PC-9 (cell line): ENCODE data around the gene ATN1. TPM values are rescaled to one million over a fixed set of nuclear protein-coding genes. Genes with fewer than 3 reads are reported as not detected.
A peak's percentile ranks its signal among the peaks of the same experiment; 100 is the strongest.

Experiments used
- BruUV-seq: library from RNA; stranded (reverse); fragments of 400-500 nt; replicated peaks from 2 replicates; lab custom pipeline; 2021; lab: Mats Ljungman, UMichigan
- CTCF ChIA-PET: fragments of 300-600 bp; sonication (Branson Sonifier 250); formaldehyde crosslinking; loops from one replicate; lab custom pipeline; 2022; ENCODE audit warnings: antibody characterized with exemption; lab: Charles Lee
- POLR2A ChIA-PET: fragments of 300-600 bp; sonication (Branson Sonifier 250); formaldehyde crosslinking; loops from one replicate; lab custom pipeline; 2022; ENCODE audit warnings: antibody characterized with exemption; ENCODE audit not compliant: unreplicated experiment; lab: Charles Lee
- DNase-seq, 2 experiments: peaks; one replicate each; pipeline versions ENCODE4 v3.0.0 to v3.0.0-alpha.2; 2015 to 2022; ENCODE audit warnings: mixed read lengths in 1 of 2
- H2AFZ ChIP-seq: fragments of 200-600 bp; sonication (generic); 2 replicates; pipeline ENCODE4 v1.8.1; 2017; ENCODE audit warnings: antibody characterized with exemption
- H3F3A ChIP-seq: fragments of 200-600 bp; sonication (generic); 2 replicates; pipeline ENCODE4 v1.8.1; 2017; ENCODE audit warnings: antibody characterized with exemption, mild to moderate bottlenecking, low read depth; ENCODE audit not compliant: insufficient read depth
- H3K27ac ChIP-seq: fragments of 200-600 bp; sonication (generic); 2 replicates; pipeline ENCODE4 v1.6.1; 2016; ENCODE audit warnings: mixed run types
- H3K27me3 ChIP-seq: fragments of 200-600 bp; sonication (generic); 2 replicates; pipeline ENCODE4 v1.6.1; 2016; ENCODE audit warnings: low read depth, mixed run types; ENCODE audit not compliant: insufficient read depth
- H3K36me3 ChIP-seq: fragments of 200-600 bp; sonication (generic); 2 replicates; pipeline ENCODE4 v1.6.1; 2016; ENCODE audit warnings: low read depth, mixed run types
- H3K4me1 ChIP-seq: fragments of 200-600 bp; sonication (generic); replicated peaks from 2 replicates; pipeline ENCODE4 v1.6.1; 2016; ENCODE audit warnings: mixed run types; ENCODE audit not compliant: insufficient read depth
- H3K4me2 ChIP-seq: fragments of 200-600 bp; sonication (generic); 2 replicates; pipeline ENCODE4 v1.6.1; 2017; ENCODE audit warnings: mixed run types
- H3K4me3 ChIP-seq: fragments of 200-600 bp; sonication (generic); 2 replicates; pipeline ENCODE4 v1.6.1; 2016; ENCODE audit warnings: mixed run types
- H3K79me2 ChIP-seq: fragments of 200-600 bp; sonication (generic); 2 replicates; pipeline ENCODE4 v1.6.1; 2017; ENCODE audit warnings: low read depth, mixed run types
- H3K9me2 ChIP-seq: fragments of 200-600 bp; sonication (generic); 2 replicates; pipeline ENCODE4 v1.8.1; 2017; ENCODE audit warnings: mild to moderate bottlenecking; ENCODE audit not compliant: insufficient read depth
- H3K9me3 ChIP-seq: fragments of 200-600 bp; sonication (generic); 2 replicates; pipeline ENCODE4 v1.8.1; 2016; ENCODE audit warnings: low read depth; ENCODE audit not compliant: insufficient read depth
- H4K20me1 ChIP-seq: fragments of 200-600 bp; sonication (generic); 2 replicates; pipeline ENCODE4 v1.8.1; 2017; ENCODE audit not compliant: insufficient read depth
- CTCF ChIP-seq: fragments of 200-600 bp; sonication (generic); conservative IDR thresholded peaks from 2 replicates; pipeline ENCODE4 v1.6.1; 2017; ENCODE audit warnings: mixed run types, antibody characterized with exemption, mild to moderate bottlenecking, moderate library complexity
- EZH2 ChIP-seq: fragments of 200-600 bp; sonication (generic); IDR thresholded peaks from 2 replicates; pipeline ENCODE4 v1.8.0; 2017; ENCODE audit warnings: antibody characterized with exemption, low read depth
- intact Hi-C: fragments of 100-400 bp; cut with micrococcal nuclease; formaldehyde crosslinking; loops from one replicate; pipeline ENCODE4 v1.10.0; 2022; ENCODE audit not compliant: unreplicated experiment
- total RNA-seq: library from RNA; stranded (reverse); gene quantifications from 2 replicates; pipeline ENCODE4 v1.2.3, GENCODE V29; 2021

ATN1 gene
- total RNA-seq, 1 experiment from 2014 or later = 158 TPM

- DNase-seq = no peak
- intact Hi-C loops = no loop called here
- CTCF ChIA-PET = no interaction called here
- Histone ChIP-seq H3K27ac (no peak overlapping the region), H3K79me2 (no peaks in the 10 kb centered on the region), H2AFZ (no peak overlapping the region), H3K4me3 (no peak overlapping the region), H3K4me2 (no peak overlapping the region), H3F3A (peaks cover 7% of the 10 kb centered on the region; the same call in 1 of the 2 replicates), H3K27me3 (peaks cover 7% of the 10 kb centered on the region), H3K4me1 (peaks cover 4% of the 10 kb centered on the region; the same call in 1 of the 2 replicates), H4K20me1 (no peaks in the 10 kb centered on the region), H3K36me3 (no peaks in the 10 kb centered on the region), H3K9me3 (no peaks in the 10 kb centered on the region), H3K9me2 (no peaks in the 10 kb centered on the region)
- POLR2A ChIA-PET = interaction anchor here (0.6 kb wide), 1 partner anchor 420 kb away, joined by 7 read pairs; no protein-coding TSS in a partner anchor
- BruUV-seq = no TSS peak
- no peak for TF ChIP-seq CTCF
- TF ChIP-seq EZH2 = no peak
Observed at GRCh38 chr12:6909421-6910145, 18.2 kb upstream of the ATN1 start.

- TF ChIP-seq EZH2 (no peak), CTCF (no peak)
Observed at GRCh38 chr12:6912164-6912935, 15.4 kb upstream of the ATN1 start.

GRCh38 chr12:6914246-6914946, 13.4 kb upstream of the ATN1 start, which contains the start of gene ENO2:
Gene ENO2, plus strand, starts transcription at chr12:6914580. Its CDS starts 1,253 bp downstream, at chr12:6915833.
- Histone ChIP-seq H3K4me2 (peak within 1 kb of the TSS; percentile 92), H3K27me3 (peaks cover 11% of the 10 kb centered on the region), H3K79me2 (no peaks in the 10 kb centered on the region), H3K9me2 (no peaks in the 10 kb centered on the region), H2AFZ (peak within 1 kb of the TSS; percentile 84), H3K4me1 (peaks cover 5% of the 10 kb centered on the region; the same call in 1 of the 2 replicates), H3F3A (no peaks in the 10 kb centered on the region), H3K9me3 (no peaks in the 10 kb centered on the region), H3K27ac (no peak within 1 kb of the TSS), H3K4me3 (peak within 1 kb of the TSS; percentile 77), H4K20me1 (no peaks in the 10 kb centered on the region), H3K36me3 (no peaks in the 10 kb centered on the region)
- DNase-seq = peak in 1 of 2 experiments; percentile 75
- POLR2A ChIA-PET = interaction anchor here (0.5 to 1.0 kb wide), 3 partner anchors 9 to 38 kb away, joined by 3 to 6 read pairs (median 4); no protein-coding TSS in a partner anchor
- TF ChIP-seq CTCF (no peak), EZH2 (no peak)
- BruUV-seq = no TSS peak
- intact Hi-C loops = loop anchor here (1.0 kb wide), 1 partner anchor 41 kb away; the partner anchor contains the start of gene SPSB2
- CTCF ChIA-PET = interaction anchor here (0.7 to 1.0 kb wide), 3 partner anchors 11 to 159 kb away, joined by 5 to 7 read pairs (median 5); no protein-coding TSS in a partner anchor

More at GRCh38 chr12:6912164-6912935, 15.4 kb upstream of the ATN1 start:
- Histone ChIP-seq H2AFZ (no peak overlapping the region), H3K27me3 (peaks cover 11% of the 10 kb centered on the region), H3K4me3 (no peak overlapping the region), H4K20me1 (no peaks in the 10 kb centered on the region), H3K4me2 (no peak overlapping the region), H3K4me1 (peaks cover 5% of the 10 kb centered on the region; the same call in 1 of the 2 replicates), H3K9me3 (no peaks in the 10 kb centered on the region), H3K27ac (no peak overlapping the region), H3K36me3 (no peaks in the 10 kb centered on the region), H3K79me2 (no peaks in the 10 kb centered on the region), H3F3A (no peaks in the 10 kb centered on the region), H3K9me2 (no peaks in the 10 kb centered on the region)
- ChIA-PET CTCF (interaction anchor here (0.5 kb wide), 1 partner anchor 14 kb away, joined by 3 read pairs; no protein-coding TSS in a partner anchor), POLR2A (interaction anchor here (0.7 kb wide), 1 partner anchor 39 kb away, joined by 3 read pairs; the partner anchor contains the start of gene SPSB2)
- intact Hi-C loops = no loop called here
- no TSS peak for BruUV-seq
- DNase-seq = no peak
